Spleen (tissue), 7 donors: ENCODE data around the gene STX8.

ENCODE experiments used
- POLR2A ChIP-seq, 3 donors: fragments of 450-650 bp; IDR thresholded peaks; one replicate each; pipeline ENCODE4 v1.5.1; 2017; ENCODE audit warnings: antibody characterized with exemption in 3 of 3, mild to moderate bottlenecking in 1 of 3
- TF ChIP-seq, protein P1 (sequence below), 11 experiments: fragments of 200-600 bp in 7 of 11; fragments of 450-650 bp in 4 of 11; sonication (generic) in 4 of 11; IDR thresholded peaks in 8 of 11; conservative IDR thresholded peaks in 3 of 11; 1 replicate in 7 of 11; 2 replicates in 4 of 11; pipeline versions ENCODE4 v1.4.0 to v1.8.0; 2016 to 2021; ENCODE audit warnings: antibody characterized with exemption in 11 of 11, inconsistent platforms in 4 of 11, mild to moderate bottlenecking in 1 of 11
- donor health status: DM: no; HTN: no; CAD: no; lungs with moderate emphysema.
- donor health status: DM: no; HTN: no; CAD: no.
- donor health status: DM: no; HTN: no; CAD: no.

DNA sequence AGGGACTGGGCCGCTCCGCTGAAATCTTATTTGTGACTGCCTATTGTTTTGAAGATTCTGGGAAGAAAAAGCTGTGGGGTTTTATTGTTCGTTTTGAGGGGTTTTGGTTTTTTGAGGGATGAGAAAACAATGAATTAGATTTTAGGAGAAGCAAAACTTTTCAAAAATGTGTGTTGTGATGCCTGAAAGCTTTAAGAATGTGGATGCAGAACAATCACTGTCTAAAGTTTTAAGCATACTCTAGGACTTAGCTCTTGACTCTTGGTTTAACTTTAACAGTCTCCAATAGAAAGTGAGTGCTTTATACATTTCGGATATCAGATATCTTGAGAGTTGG is 1.7 kb upstream of the STX8 start:
- TF ChIP-seq, protein P1, sequence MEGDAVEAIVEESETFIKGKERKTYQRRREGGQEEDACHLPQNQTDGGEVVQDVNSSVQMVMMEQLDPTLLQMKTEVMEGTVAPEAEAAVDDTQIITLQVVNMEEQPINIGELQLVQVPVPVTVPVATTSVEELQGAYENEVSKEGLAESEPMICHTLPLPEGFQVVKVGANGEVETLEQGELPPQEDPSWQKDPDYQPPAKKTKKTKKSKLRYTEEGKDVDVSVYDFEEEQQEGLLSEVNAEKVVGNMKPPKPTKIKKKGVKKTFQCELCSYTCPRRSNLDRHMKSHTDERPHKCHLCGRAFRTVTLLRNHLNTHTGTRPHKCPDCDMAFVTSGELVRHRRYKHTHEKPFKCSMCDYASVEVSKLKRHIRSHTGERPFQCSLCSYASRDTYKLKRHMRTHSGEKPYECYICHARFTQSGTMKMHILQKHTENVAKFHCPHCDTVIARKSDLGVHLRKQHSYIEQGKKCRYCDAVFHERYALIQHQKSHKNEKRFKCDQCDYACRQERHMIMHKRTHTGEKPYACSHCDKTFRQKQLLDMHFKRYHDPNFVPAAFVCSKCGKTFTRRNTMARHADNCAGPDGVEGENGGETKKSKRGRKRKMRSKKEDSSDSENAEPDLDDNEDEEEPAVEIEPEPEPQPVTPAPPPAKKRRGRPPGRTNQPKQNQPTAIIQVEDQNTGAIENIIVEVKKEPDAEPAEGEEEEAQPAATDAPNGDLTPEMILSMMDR (IDR thresholded peaks at IDR 0.05 in 8 of 11, conservative IDR thresholded peaks at IDR 0.05 in 3 of 11): peak in 2 of 11 experiments; percentile 3 to 26
- TF ChIP-seq POLR2A (IDR thresholded peaks at IDR 0.05): no peak
